Activated effector memory CD4-positive, alpha-beta T cell treated with Interleukin-2 at 50 U/mL for 16 hours (primary cell): Measurements from ENCODE around the gene TMEM203.

Experiments used
- DNase-seq: peaks from one replicate; pipeline ENCODE4 v3.0.0-alpha.2; 2020

Gene TMEM203

DNA sequence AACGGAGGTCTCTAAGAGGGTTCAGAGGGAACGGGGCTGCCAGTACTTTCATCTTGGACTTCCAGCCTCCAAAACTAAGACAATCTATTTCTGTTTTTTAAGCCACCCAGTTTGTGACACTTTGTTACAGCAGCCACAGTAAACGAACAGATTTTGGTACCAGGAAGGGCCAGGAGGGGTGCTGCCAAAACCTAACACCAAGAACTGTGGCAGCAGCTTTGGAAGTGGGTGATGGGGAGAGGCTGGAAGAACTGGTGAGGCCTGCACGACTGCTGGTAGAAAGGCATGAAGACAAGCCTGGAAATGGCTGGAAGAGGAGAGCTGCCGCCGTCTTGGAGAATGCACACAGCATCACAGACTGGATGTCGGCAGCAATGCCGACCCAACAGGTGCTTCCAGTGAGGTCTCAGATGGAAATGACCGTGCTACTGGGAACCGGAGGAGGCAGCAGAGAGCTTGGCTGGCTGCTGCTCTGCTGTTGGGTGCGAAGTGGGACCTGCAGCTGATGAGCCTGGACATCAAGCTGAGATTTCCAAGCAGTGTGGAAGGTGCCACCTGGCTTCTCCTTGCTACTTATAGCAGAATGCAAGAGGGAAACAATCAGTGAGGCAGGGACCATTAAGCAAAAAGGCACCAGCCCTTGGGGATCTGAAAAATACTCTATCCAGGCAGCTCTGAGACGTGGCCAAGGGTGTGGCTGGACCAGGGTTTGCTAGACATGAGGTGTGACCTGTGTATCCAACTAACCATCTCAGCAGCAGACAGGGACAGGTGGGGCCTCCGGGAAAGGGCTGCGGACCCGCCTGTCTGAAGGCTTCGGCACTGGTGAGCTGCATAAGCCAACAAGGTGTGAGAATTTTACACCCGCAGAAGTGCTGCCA lies 28.9 kb downstream of the TMEM203 start:
- DNase-seq = no peak

DNA sequence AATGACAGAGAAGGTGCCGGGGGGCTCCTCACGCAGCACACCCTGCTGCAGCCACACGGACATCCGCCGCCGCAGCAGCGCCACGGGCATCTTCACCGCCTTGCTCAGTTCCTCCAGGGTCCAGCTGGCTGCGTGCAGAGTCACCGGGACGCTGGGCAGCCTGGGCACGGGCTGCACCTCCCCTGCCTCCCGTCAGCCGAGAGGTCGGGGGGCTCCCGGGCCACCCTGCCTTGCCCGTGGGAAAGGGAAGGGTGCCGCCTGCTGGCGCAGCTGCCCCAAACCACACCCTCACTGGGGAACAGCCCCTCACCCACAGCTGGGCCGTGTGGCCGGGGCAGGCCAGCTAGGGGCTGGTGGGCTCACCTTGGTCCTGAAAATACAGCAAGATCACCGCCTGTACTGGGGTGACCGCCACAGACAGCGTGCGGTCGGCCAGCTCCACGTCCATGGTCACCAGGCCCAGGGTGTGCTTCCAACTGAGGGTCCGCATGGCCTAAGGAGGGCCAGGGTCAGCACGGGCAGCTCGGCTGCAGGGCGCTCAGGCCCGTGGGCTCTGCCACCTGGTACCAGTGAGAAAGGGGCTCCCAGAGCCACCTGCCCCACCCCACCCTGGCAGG lies 30.0 kb downstream of the TMEM203 start:
- DNase-seq = no peak

DNA sequence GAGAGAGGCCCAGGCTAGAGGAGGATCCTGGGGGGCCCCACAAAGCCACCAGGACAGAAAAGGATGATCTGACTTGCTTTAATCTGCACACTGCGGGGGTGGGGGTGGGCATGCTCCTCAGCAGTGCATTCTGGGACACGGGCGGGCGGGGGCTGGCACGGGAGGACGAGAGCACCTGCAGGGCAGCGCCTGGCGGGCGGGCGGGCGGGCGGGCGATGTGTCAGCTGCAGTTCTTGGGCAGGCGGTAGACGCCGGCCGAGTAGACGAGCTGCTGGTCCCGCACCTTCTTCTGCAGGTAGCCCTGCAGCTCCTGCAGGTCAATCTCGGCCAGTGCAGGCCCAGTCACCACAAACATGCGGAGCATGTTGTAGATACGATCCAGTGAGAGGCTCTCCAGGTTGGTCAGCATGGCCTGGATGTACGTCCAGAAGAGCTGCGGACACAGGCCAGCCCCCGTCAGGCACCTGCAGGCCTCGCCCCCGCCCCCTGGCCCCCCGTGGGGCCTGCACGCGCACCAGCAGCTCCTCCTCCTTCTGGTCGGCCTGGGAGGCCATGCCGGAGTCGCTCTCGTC lies 30.6 kb downstream of the TMEM203 start:
- DNase-seq = no peak

DNA sequence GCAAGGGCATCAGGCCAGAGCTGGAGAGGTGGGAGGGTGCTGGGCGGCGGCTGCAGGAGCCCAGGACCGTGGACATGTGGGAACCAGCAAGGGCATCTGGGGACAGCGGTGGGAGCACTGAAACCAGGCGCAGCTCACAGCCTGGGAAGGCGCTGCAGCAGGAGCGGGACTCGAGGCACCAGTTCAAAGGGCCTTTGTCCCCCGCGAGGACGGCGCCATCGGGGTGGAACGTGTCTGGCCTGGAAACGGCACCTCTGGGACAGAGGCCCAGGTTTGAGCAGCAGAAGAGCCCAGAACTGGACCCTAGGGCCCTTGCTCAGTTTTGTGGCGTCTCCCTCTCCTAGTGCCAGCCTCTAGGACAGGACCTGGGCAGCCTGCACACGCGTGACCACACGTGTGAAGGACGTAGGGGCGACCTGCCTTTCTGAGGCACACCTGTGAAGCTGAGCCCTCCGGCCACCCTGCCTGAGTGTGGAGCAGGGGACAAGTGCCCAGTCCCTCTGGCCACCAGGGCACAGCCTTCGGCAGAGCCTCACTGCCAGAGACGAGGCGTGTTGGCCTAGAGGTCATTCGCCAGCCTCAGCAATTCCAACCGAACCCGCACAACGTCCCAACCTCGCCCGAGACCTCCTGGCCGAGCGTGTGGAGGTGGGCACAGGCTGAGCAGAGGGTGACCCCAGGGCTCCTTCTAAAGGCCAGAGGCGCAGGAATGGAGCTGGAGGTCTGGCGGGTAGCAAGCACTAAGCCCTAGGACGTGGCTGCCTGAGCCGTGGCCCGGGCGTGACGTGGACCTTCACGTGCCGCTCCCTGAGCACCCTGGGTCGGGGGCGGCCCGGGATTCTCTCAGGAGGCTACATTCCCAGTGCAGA lies 31.4 kb downstream of the TMEM203 start:
- no peak for DNase-seq

DNA sequence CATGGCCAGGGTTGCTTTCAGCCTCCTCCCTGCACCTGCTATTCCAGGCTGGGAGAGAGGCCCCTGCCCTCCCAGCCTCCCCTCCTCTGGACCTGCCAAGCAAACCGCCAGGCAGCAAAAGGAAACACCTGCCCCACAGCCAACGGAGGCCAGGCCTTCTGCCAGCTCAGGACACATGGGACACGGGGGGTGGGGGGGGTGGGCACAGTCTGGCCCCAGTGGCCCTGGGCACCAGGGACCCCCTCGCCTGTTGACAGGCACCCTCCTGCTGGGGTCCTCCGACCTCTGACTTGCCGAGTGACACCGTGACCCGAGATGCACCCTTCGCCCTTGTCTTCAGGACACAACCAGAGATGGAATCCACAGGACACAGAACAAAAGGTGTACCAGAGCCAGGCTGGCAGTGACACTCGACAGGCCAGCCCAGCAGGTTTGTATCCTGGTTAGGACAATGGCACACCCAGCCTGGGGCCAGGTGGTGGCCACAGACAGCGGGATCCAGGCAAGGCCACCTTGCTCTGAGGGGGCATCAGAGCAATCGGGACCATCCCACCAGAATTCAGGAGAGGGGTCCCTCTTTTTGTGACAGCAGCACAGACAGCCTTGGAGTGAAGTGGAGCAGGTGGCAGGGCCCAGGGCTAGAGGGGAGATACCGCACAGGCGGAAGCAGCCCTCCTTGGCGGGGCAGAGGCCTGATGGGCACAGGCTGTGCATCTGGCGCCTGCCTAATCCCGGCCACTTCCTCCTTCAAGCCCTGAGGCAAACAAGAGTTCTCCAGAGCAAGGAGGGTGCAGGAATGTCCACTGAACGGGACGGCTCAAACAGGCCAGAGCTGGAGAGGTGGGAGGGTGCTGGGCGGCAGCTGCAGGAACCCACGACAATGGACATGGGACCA lies 32.3 kb downstream of the TMEM203 start:
- DNase-seq = no peak

DNA sequence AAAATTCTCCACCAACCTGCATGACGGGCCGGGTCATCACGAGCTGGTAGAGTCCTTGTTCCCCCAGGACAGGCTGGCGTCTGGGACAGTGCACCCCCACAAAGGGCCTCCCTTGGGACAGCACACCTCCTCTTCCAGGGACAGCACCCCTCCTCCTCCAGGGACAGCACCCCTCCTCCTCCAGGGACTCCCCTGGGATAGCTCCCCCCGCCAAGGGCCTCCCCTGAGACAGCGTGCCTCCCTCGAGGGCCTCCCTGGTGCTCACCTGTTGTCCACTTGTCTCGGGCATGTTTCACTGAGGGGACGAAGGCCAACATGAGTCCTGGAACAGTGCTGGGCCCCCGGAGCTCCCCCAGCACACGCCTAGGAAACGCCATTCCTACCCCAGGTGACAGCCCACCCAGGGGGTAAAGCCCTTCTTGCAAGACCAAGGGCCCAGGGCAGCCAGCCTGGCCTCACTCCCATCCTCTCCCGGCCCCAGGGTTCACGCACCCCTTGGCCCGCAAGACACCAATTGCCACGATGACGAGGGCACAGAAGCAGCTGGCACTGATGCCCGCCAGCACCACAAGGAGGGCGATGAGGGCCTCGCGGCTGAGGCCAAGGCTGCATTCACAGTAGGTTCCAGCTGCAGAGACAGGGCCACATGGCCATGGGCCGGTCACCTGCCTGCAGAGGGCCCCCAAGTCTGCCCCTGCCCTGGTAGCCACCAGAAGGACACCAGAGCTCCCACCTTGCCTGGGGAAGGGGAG lies 34.1 kb downstream of the TMEM203 start:
- DNase-seq = no peak

DNA sequence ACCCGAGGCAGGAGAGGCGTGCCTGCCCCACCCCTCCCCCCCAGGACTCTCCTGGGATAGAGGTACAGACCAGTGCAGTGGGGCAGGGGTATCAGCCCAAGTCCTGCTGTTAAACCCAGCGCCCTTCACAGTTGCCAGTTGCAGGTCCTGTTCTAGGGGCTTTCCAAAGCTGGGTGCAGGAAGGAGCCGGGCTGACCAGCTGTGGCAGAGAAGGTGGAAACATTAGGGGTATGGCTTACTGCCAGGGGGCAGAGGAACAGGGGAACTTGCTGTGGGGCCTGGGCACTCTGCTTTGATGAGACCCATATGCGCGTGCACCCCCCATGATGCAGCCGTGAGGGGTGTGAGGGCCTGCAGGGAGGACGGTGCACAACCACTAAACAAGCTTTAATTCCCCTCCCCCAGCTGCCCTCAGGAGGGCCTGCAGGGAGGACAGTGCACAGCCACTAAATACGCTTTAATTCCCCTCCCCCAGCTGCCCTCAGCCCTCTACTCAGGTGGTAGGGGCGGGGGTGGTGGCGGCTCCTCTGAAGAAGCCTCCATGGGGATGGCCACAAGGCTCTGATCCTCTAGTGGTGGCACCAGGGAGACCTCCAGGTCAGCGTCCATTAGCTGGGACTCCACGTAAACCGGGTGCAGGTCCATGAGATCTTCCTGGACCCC lies 34.8 kb downstream of the TMEM203 start:
- DNase-seq = no peak

DNA sequence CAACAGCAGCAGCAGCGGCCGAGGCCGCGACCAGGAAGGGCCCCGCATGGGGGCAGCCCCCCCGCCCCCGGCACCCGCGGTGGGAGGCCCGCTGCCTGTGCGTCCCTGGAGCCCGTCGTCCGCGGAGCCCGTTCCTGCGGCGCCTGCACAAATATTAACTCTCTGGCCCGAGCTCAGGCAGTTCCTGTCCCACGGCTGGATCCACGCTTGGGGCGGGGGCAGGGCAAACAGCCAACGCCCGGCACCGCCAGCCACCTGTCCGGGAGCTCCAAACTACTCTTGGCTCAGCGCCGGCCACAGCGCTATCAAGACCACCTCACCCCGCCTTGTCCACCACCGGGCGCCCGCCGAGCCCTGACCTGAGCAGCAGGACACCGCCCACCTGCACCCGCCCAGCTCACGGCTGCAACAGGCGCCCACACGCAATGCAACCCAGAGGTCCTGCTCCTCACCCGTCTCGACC lies 35.5 kb downstream of the TMEM203 start, which contains the start of gene LRRC26:
Gene LRRC26 (minus strand): TSS at position 156 of the 463 bp plus-strand sequence. CDS start 108 bp downstream, at position 48.
- DNase-seq = no peak

DNA sequence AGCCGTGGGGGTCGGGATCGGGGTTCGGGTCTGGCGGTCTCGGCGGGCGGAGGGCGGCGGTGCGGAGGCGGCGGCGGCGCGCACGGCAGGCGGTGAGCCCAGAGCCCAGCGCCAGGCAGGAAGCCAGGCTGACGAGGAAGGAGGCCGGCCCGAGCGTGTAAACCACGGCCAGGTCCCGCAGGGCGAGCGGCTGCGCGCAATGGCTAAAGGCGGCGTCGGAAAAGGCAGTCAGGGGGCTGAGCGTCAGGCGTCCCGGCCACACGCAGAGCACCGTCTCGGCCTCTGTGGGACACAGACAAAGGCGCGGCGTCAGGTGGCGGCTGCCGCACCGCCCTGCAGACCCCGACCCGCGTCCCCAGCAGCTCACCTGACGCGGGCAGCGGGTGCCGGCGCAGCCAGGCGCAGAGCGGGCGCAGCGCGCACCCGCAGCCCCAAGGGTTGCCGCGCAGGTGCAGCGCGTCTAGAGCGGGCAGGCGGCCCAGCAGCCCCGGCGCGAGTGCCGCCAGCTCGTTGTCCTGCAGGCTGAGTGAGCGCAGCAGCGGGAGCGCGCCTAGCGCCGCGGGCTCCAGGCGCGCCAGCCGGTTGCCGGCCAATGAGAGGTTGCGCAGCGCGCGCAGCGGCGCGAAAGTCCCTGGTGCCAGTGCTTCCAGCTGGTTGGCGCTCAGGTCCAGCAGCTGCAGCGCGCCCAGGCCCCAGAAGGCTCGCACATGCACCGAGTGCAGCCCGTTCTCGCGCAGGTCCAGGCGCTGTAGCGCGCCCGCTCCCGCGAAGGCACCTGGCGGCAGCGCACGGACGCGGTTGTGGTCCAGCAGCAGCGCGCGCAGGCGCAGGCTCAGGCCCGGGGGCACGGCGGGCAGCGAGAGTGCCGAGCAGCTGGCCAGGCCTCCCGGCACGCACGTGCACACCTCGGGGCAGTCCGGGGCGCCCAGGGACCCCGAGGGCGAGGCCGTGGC lies 36.3 kb downstream of the TMEM203 start:
- DNase-seq = no peak

DNA sequence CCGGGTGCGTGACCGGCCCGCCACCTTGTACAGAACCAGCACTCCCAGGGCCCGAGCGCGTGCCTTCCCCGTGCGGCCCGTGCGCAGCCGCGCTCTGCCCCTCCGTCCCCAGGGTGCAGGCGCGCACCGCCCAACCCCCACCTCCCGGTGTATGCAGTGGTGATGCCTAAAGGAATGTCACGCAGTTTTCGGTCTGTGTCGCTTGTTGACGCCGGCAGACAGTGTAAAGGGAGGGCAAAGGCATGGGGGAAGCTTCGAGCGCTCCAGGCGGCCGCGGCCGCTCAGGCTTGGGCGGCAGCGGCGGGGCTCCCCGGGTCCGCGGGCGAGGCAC lies 36.9 kb downstream of the TMEM203 start:
- DNase-seq = no peak

DNA sequence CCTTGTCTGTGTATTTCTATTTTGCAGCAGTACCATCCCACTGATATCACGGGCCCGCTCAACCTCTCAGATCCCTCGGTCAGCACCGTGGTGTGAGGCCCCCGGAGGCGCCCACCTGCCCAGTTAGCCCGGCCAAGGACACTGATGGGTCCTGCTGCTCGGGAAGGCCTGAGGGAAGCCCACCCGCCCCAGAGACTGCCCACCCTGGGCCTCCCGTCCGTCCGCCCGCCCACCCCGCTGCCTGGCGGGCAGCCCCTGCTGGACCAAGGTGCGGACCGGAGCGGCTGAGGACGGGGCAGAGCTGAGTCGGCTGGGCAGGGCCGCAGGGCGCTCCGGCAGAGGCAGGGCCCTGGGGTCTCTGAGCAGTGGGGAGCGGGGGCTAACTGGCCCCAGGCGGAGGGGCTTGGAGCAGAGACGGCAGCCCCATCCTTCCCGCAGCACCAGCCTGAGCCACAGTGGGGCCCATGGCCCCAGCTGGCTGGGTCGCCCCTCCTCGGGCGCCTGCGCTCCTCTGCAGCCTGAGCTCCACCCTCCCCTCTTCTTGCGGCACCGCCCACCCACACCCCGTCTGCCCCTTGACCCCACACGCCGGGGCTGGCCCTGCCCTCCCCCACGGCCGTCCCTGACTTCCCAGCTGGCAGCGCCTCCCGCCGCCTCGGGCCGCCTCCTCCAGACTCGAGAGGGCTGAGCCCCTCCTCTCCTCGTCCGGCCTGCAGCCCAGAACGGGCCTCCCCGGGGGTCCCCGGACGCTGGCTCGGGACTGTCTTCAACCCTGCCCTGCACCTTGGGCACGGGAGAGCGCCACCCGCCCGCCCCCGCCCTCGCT lies 37.5 kb downstream of the TMEM203 start:
- DNase-seq = no peak

DNA sequence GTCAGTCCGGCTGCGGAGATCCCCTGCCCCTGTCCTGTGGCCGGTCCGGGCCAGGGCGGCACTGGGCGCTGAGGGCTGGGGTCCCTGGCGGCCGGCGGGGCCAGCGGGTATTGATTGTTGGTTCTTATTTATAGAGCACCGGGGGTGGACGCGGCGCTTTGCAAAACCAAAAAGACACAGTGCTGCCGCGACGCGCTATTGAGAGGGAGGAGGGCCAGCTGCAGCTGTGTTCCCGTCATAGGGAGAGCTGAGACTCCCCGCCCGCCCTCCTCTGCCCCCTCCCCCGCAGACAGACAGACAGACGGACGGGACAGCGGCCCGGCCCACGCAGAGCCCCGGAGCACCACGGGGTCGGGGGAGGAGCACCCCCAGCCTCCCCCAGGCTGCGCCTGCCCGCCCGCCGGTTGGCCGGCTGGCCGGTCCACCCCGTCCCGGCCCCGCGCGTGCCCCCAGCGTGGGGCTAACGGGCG lies 38.1 kb downstream of the TMEM203 start:
- DNase-seq = no peak

DNA sequence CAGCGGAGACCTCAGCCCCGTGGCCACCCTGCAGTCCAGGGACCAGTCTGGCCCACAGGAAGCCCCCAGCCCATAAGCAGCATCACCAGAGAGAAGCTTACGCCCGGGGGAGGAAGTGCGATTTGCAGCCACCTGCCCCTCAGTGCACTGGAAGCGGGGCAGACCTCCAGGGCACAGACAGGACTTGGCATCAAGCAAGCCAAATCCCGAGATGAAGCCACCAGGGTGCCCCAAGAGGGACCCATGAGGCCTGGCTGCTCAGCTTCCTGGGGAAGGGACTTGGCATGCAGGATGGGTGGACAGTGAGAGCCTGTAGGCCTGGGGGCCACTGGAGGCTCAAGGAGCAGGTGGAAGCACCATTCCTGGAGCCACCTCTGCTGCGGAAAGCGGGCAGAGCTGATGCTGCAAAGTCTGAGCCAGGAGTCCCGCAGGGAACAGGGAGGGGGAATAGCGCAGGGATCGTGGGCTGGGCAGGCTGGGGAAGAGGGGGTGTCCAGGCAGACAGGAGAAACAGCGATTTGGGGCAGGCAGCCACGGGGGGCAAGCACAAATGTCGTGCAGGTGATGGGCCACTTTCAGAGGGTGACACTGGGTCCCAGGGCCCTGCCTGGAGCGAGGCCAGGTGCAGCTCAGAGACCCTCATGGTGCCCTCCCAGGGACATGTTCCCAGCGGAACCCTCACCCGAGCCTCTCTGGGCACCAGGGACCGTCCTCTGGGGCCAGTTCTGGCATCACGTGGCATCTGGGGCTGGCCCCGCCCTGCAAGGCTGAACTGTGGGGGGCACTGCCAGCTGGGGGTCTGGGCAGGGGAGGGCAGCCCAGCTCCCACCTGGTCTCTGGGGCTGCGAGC lies 38.8 kb downstream of the TMEM203 start:
- no peak for DNase-seq

DNA sequence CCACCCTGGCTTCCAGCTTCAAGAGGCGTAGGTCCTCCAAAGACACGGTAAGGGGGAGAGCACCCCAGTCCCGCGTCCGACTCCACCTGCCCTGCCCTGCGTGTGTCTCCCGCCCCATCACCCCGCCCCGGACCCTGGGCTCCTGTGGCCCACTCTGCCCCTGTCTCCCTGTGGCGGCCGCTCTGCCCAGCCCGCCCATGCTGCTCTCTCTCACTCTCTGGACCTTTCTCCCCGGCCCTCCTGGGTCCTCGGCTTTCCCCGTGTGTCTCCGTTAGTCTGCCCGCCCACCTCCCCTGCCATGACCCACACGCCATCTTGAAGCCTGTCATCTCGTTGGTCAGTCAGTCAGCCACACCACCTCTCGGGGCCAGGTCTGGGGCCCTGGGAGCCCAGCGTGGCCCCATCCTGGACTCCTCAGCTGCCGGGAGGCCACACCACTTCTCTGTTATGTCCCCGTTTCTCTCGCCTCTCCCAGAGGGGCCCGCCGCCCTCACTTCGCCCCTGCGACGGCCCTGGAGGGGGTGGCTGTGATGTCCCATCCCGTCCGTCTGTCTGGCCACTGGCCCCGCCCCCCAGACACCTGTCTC lies 40.1 kb downstream of the TMEM203 start:
- DNase-seq = no peak

DNA sequence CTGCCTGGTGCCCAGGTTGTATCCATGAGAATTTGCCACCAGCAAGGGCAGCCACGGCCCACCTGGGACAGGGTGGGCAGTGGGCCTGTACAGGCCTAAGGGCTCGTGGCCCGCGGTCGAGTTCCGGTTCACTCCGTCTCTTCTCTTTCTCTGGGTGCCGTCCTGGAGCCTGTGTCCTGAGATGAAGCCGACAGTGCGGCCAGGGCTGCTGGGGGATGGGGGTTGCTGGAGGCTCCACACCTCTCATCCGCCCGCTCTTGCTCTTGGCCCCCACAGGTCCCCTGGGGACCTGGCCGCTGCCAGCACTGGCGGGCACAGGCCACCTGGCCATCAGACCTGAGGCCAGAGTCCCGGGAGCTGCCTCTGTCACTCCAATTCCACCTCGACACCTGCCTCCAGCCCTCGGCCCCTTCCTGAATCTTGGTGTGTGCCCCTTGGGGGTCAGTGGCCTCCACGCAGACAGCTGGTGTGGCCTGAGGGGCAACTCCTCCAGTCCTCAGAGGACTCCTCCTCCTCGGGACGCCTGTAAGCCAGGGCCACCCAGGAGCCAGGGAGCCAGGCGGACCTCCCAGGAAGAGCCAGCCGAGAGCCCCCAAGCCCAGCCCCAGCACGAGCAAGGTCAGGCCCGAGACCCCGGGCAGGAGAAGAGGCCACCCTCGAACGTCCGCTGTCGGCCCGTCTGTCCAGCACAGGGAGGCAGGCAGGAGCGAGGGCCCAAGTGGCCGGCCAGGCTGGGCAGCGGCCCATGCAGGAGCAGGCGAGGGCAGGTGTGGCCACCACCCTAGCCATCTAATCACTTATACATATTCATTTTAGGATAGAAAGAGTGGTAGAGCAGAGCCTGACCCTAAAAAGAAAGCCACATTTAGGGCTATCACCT lies 40.8 kb downstream of the TMEM203 start:
- DNase-seq = no peak

DNA sequence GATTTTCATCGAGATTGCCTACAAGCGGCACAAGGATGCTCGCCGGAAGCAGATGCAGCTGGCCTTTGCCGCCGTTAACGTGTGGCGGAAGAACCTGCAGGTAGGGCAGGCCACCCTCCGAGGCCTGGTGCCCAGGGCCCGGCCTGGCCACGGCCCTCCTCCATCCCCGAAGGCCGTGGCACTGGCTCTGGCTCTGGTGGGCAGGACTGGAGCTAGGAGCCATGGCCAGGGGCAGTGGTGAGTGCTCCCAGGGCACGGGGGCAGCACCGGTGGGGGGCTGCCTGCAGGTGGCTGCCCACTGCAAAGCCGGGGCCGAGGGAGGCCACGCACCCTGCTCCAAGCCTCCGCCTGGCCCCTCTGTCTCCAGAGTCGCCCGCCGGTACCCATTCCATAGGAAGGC lies 41.6 kb downstream of the TMEM203 start:
- no peak for DNase-seq
